Caco-2 (cell line): ENCODE data around the gene SLC44A5. TPM values are rescaled to one million over a fixed set of nuclear protein-coding genes. Genes with fewer than 3 reads are reported as not detected.

Experiments
- BruUV-seq: library from RNA; stranded (reverse); fragments of 400-500 nt; replicated peaks from 2 replicates; lab custom pipeline; 2021; lab: Mats Ljungman, UMichigan
- CTCF ChIA-PET: fragments of 300-600 bp; sonication (Branson Sonifier 250); formaldehyde crosslinking; loops from one replicate; lab custom pipeline; 2022; ENCODE audit warnings: antibody characterized with exemption; lab: Charles Lee
- POLR2A ChIA-PET: fragments of 300-600 bp; sonication (Branson Sonifier 250); formaldehyde crosslinking; loops from one replicate; lab custom pipeline; 2022; ENCODE audit warnings: antibody characterized with exemption; lab: Charles Lee
- DNase-seq, 2 experiments: peaks; one replicate each; pipeline versions ENCODE4 v3.0.0 to v3.0.0-alpha.2; 2020 to 2022
- H3K27me3 ChIP-seq: replicated peaks from 2 replicates; pipeline ENCODE4 v1.6.0; 2011; ENCODE audit warnings: low read length; ENCODE audit not compliant: control insufficient read depth, insufficient read depth
- H3K36me3 ChIP-seq: 2 replicates; pipeline ENCODE4 v1.5.1; 2011; ENCODE audit warnings: low read length; ENCODE audit not compliant: control insufficient read depth, insufficient read depth
- H3K4me1 ChIP-seq: fragments of 250-450 bp; sonication (Bioruptor Pico); 2 replicates; pipeline ENCODE4 v1.5.1; 2020; ENCODE audit warnings: mild to moderate bottlenecking
- H3K4me3 ChIP-seq: 2 replicates; pipeline ENCODE4 v1.5.1; 2011; ENCODE audit warnings: low read depth, mild to moderate bottlenecking, control low read depth, low read length
- H3K9me3 ChIP-seq: fragments of 250-450 bp; sonication (Bioruptor Pico); 2 replicates; pipeline ENCODE4 v1.5.1; 2020; ENCODE audit warnings: mild to moderate bottlenecking, moderate library complexity
- H3K27ac Mint-ChIP-seq: one replicate; pipeline ENCODE4 v1.8.0; 2022; ENCODE audit warnings: mixed read lengths; ENCODE audit not compliant: unreplicated experiment
- H3K27me3 Mint-ChIP-seq: one replicate; pipeline ENCODE4 v1.8.0; 2022; ENCODE audit warnings: mixed read lengths; ENCODE audit not compliant: insufficient read depth, unreplicated experiment
- H3K36me3 Mint-ChIP-seq: one replicate; pipeline ENCODE4 v1.8.0; 2022; ENCODE audit warnings: mild to moderate bottlenecking, mixed read lengths; ENCODE audit not compliant: insufficient read depth, unreplicated experiment
- H3K4me1 Mint-ChIP-seq: one replicate; pipeline ENCODE4 v1.8.0; 2022; ENCODE audit warnings: low read depth, mixed read lengths; ENCODE audit not compliant: unreplicated experiment
- H3K4me3 Mint-ChIP-seq: one replicate; pipeline ENCODE4 v1.8.0; 2022; ENCODE audit warnings: mild to moderate bottlenecking, moderate library complexity, mixed read lengths; ENCODE audit not compliant: unreplicated experiment
- H3K9me3 Mint-ChIP-seq: one replicate; pipeline ENCODE4 v1.8.0; 2022; ENCODE audit warnings: mixed read lengths; ENCODE audit not compliant: unreplicated experiment
- intact Hi-C: fragments of 100-400 bp; cut with micrococcal nuclease; formaldehyde crosslinking; loops from one replicate; pipeline ENCODE4 v1.10.0; 2022; ENCODE audit not compliant: unreplicated experiment
- total RNA-seq: library from RNA; stranded (reverse); gene quantifications from 2 replicates; pipeline ENCODE4 v1.2.3, GENCODE V29; 2022
- TF ChIP-seq, protein P1 (sequence below), 2 experiments: fragments of 200-600 bp in 1 of 2; IDR thresholded peaks; 1 replicate in 1 of 2; 2 replicates in 1 of 2; pipeline versions ENCODE4 v1.5.1 to v1.8.0; 2011 to 2022; ENCODE audit warnings: antibody characterized with exemption in 1 of 2, control low read depth in 1 of 2, inconsistent platforms in 1 of 2, low read depth in 1 of 2, low read length in 1 of 2, mild to moderate bottlenecking in 1 of 2, moderate library complexity in 1 of 2; ENCODE audit not compliant: insufficient read depth in 1 of 2, severe bottlenecking in 1 of 2, unreplicated experiment in 1 of 2

Gene SLC44A5
- total RNA-seq, 1 experiment from 2014 or later = 13.6 TPM

DNA sequence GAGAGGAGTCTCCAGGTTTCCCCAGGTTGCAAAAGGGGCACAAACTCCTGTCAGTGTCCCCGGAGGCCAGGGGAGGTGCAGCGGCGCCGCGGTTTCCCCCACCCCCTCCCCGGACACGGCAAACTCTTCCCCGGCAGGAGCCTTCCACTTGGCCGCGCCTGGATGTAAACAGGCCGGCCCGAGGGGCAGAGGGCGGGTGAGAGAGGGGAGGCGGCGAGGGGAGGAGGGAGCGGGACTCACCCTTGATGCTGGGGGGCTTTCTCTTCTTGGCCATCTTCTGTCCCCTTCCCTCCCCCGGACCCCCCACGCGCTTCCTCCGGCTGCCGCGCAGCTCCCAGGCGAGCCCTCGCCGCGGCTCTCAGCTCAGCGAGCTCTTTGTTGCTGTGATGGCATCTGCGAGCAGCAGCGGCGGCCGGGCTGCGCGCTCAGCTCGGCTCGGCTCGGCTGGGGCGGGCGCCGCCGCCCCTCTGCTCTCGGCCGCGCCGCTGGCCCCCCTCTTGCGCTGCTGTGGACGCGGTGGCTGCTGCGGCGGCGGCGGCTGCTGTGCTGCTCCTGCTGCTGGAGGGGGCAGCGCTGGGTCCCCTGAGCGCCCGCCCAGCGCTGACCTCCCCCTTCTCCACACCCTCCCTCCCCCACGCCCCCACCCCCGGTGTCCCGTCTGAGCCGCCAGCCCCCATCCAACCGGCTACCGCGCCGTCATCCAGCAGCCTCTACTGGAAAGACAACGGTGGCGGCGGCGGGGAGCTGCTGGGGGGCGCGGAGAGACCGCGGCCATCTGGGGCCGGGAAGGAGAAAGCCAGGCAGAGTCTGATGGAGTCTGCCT, 4.9 kb upstream of the SLC44A5 start:
- H3K27ac Mint-ChIP-seq = no peak overlapping the region
- no peak for DNase-seq
- no peaks in the 10 kb centered on the region for H3K9me3 Mint-ChIP-seq
- no peak overlapping the region for H3K4me3 Mint-ChIP-seq
- CTCF ChIA-PET = no interaction called here
- Histone ChIP-seq H3K4me1 (no peaks in the 10 kb centered on the region), H3K4me3 (no peak overlapping the region), H3K27me3 (no peaks in the 10 kb centered on the region), H3K36me3 (no peaks in the 10 kb centered on the region), H3K9me3 (no peaks in the 10 kb centered on the region)
- no peaks in the 10 kb centered on the region for H3K4me1 Mint-ChIP-seq
- H3K36me3 Mint-ChIP-seq = no peaks in the 10 kb centered on the region
- POLR2A ChIA-PET = interaction anchor here (0.7 kb wide), 1 partner anchor 15 kb away, joined by 5 read pairs; no protein-coding TSS in a partner anchor
- TF ChIP-seq, protein P1, sequence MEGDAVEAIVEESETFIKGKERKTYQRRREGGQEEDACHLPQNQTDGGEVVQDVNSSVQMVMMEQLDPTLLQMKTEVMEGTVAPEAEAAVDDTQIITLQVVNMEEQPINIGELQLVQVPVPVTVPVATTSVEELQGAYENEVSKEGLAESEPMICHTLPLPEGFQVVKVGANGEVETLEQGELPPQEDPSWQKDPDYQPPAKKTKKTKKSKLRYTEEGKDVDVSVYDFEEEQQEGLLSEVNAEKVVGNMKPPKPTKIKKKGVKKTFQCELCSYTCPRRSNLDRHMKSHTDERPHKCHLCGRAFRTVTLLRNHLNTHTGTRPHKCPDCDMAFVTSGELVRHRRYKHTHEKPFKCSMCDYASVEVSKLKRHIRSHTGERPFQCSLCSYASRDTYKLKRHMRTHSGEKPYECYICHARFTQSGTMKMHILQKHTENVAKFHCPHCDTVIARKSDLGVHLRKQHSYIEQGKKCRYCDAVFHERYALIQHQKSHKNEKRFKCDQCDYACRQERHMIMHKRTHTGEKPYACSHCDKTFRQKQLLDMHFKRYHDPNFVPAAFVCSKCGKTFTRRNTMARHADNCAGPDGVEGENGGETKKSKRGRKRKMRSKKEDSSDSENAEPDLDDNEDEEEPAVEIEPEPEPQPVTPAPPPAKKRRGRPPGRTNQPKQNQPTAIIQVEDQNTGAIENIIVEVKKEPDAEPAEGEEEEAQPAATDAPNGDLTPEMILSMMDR (IDR thresholded peaks at IDR 0.05; ENCODE audit: insufficient read depth in 1 of 2, low read depth in 1 of 2, low read length in 1 of 2, severe bottlenecking in 1 of 2, unreplicated experiment in 1 of 2) = no peak
- no TSS peak for BruUV-seq
- intact Hi-C loops = no loop called here
- H3K27me3 Mint-ChIP-seq = no peaks in the 10 kb centered on the region

DNA sequence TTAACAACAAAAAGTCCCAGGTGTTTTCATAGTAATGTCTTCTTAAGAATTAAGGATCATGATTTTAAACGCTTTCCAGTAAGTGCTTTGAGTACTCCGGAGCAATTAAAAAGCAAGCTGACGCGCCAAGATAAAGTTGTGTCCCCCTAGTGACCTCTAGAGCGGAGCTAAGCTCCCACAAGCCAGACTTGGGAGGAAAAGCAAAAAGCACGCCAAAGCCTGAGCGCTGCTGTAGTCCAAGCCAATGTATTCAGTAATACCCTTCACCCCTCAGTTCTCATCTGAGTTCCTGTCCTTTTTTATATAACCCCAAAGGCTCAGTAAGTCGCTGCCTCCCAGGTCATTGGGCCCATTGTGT, 3.5 kb upstream of the SLC44A5 start:
- Histone ChIP-seq H3K27me3 (no peaks in the 10 kb centered on the region), H3K9me3 (no peaks in the 10 kb centered on the region), H3K4me1 (no peaks in the 10 kb centered on the region), H3K4me3 (no peak overlapping the region), H3K36me3 (no peaks in the 10 kb centered on the region)
- Mint-ChIP-seq H3K9me3 (no peaks in the 10 kb centered on the region), H3K27me3 (no peaks in the 10 kb centered on the region), H3K4me1 (no peaks in the 10 kb centered on the region), H3K36me3 (no peaks in the 10 kb centered on the region), H3K4me3 (no peak overlapping the region), H3K27ac (no peak overlapping the region)
- ChIA-PET CTCF (no interaction called here), POLR2A (no interaction called here)
- TF ChIP-seq, protein P1 (IDR thresholded peaks at IDR 0.05; ENCODE audit: insufficient read depth in 1 of 2, low read depth in 1 of 2, low read length in 1 of 2, severe bottlenecking in 1 of 2, unreplicated experiment in 1 of 2) = no peak
- BruUV-seq = no TSS peak
- DNase-seq = no peak
- intact Hi-C loops = no loop called here

DNA sequence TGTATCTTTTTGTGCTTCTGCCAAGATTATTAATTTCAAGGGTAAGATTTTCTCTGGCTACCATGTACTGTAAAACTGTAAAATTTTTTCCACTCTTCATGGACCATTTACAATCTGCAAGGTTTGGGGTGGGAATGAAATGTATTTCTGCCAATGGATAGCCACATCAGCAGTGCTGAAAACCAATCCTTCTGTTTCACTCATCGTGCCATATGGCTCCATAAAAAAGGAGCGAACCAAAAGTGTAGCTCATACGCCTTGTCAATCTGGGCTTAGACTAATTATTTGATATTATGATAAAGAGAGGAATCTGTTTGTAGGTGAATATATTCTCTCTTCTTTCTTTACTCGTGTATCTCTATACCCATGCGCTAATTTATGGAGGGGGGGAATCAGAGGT, 3.0 kb upstream of the SLC44A5 start:
- no peaks in the 10 kb centered on the region for H3K9me3 ChIP-seq
- H3K4me1 ChIP-seq = no peaks in the 10 kb centered on the region
- H3K4me3 ChIP-seq = no peak overlapping the region
- no peak for DNase-seq
- intact Hi-C loops = no loop called here
- H3K27me3 ChIP-seq = no peaks in the 10 kb centered on the region
- POLR2A ChIA-PET = no interaction called here
- no peaks in the 10 kb centered on the region for H3K4me1 Mint-ChIP-seq
- no peaks in the 10 kb centered on the region for H3K36me3 Mint-ChIP-seq
- CTCF ChIA-PET = no interaction called here
- no peak overlapping the region for H3K4me3 Mint-ChIP-seq
- H3K9me3 Mint-ChIP-seq = no peaks in the 10 kb centered on the region
- TF ChIP-seq, protein P1 (IDR thresholded peaks at IDR 0.05; ENCODE audit: insufficient read depth in 1 of 2, low read depth in 1 of 2, low read length in 1 of 2, severe bottlenecking in 1 of 2, unreplicated experiment in 1 of 2) = no peak
- no TSS peak for BruUV-seq
- no peaks in the 10 kb centered on the region for H3K36me3 ChIP-seq
- H3K27ac Mint-ChIP-seq = no peak overlapping the region
- H3K27me3 Mint-ChIP-seq = no peaks in the 10 kb centered on the region
